NK-92 treated with Interleukin-12 subunit alpha and Interleukin-12 subunit beta, amount 100 ng/mL, for 24 hours (cell line): ENCODE results near the gene NRIP1.

ENCODE experiments used
- DNase-seq: peaks from one replicate; lab custom pipeline; 2025; lab: John Stamatoyannopoulos, UW

The NRIP1 gene

GRCh38 chr21:15063814-15064575, 805 bp downstream of the NRIP1 start:
- DNase-seq, result no peak

GRCh38 chr21:15063081-15063813, 1.6 kb downstream of the NRIP1 start:
- DNase-seq, result no peak

GRCh38 chr21:15062606-15062965, 2.2 kb downstream of the NRIP1 start:
- no peak for DNase-seq

- DNase-seq, result no peak
Measured at GRCh38 chr21:15061747-15062605, 2.8 kb downstream of the NRIP1 start.

- no peak for DNase-seq
Measured at GRCh38 chr21:15061279-15061678, 3.5 kb downstream of the NRIP1 start.

- DNase-seq, result no peak
Measured at GRCh38 chr21:15060543-15061175, 4.1 kb downstream of the NRIP1 start.

- no peak for DNase-seq
Measured at GRCh38 chr21:15059397-15059796, 5.4 kb downstream of the NRIP1 start.

GRCh38 chr21:15058854-15059263, 5.9 kb downstream of the NRIP1 start:
- no peak for DNase-seq

GRCh38 chr21:15057285-15057684, 7.5 kb downstream of the NRIP1 start:
- DNase-seq, result no peak

- DNase-seq, result no peak
Measured at GRCh38 chr21:15054606-15055239, 10.1 kb downstream of the NRIP1 start.

GRCh38 chr21:15054089-15054488, 10.7 kb downstream of the NRIP1 start:
- no peak for DNase-seq

- no peak for DNase-seq
Measured at GRCh38 chr21:15053500-15053899, 11.3 kb downstream of the NRIP1 start.

GRCh38 chr21:15052459-15052763, 12.4 kb downstream of the NRIP1 start:
- no peak for DNase-seq

GRCh38 chr21:15051644-15052458, 12.9 kb downstream of the NRIP1 start:
- no peak for DNase-seq

- no peak for DNase-seq
Measured at GRCh38 chr21:15050568-15051377, 14.0 kb downstream of the NRIP1 start.

GRCh38 chr21:15045017-15045416, 19.8 kb downstream of the NRIP1 start:
- no peak for DNase-seq

- DNase-seq, result no peak
Measured at GRCh38 chr21:15042531-15042930, 22.3 kb downstream of the NRIP1 start.

GRCh38 chr21:15039607-15040299, 25.0 kb downstream of the NRIP1 start:
- no peak for DNase-seq

GRCh38 chr21:15037900-15038293, 26.9 kb downstream of the NRIP1 start:
- no peak for DNase-seq
